H54 (cell line): ENCODE measurements around the gene CLCN4.

Source experiments
- DNase-seq: peaks from one replicate; pipeline ENCODE4 v3.0.0; 2011; ENCODE audit warnings: low spot score, mixed read lengths; ENCODE audit not compliant: insufficient read length
- FAIRE-seq: peaks from 3 replicates; lab custom pipeline; 2011; peaks lifted over from hg19 to GRCh38; lab: Jason Lieb, UNC
- POLR2A ChIP-seq: IDR thresholded peaks from 2 replicates; pipeline ENCODE4 v1.6.1; 2011; ENCODE audit warnings: low read depth, mild to moderate bottlenecking, low read length

CLCN4 gene

GRCh38 chrX:10142041-10142599 lies 14.7 kb upstream of the CLCN4 start:
- DNase-seq (no peak), FAIRE-seq (no peak)

GRCh38 chrX:10143071-10143983 lies 13.4 kb upstream of the CLCN4 start:
- FAIRE-seq (no peak), DNase-seq (no peak)
- TF ChIP-seq POLR2A = no peak

More at GRCh38 chrX:10142041-10142599, 14.7 kb upstream of the CLCN4 start:
- no peak for TF ChIP-seq POLR2A

- no peak for TF ChIP-seq POLR2A
- DNase-seq = no peak
- no peak for FAIRE-seq
Measured at GRCh38 chrX:10146346-10146745, 10.4 kb upstream of the CLCN4 start.

- TF ChIP-seq POLR2A = no peak
- DNase-seq = no peak
- no peak for FAIRE-seq
Measured at GRCh38 chrX:10152086-10152485, 4.7 kb upstream of the CLCN4 start.

GRCh38 chrX:10155137-10155536 lies 1.6 kb upstream of the CLCN4 start:
- TF ChIP-seq POLR2A = no peak
- FAIRE-seq = no peak
- no peak for DNase-seq

GRCh38 chrX:10157032-10157341 lies 212 bp downstream of the CLCN4 start:
- no peak for DNase-seq
- no peak for FAIRE-seq
- TF ChIP-seq POLR2A = no peak

GRCh38 chrX:10157543-10157942 lies 768 bp downstream of the CLCN4 start:
- DNase-seq (no peak), FAIRE-seq (no peak)
- no peak for TF ChIP-seq POLR2A

GRCh38 chrX:10158279-10159144 lies 1.7 kb downstream of the CLCN4 start:
- DNase-seq (no peak), FAIRE-seq (no peak)
- no peak for TF ChIP-seq POLR2A

GRCh38 chrX:10159145-10159468 lies 2.3 kb downstream of the CLCN4 start:
- FAIRE-seq = no peak
- no peak for TF ChIP-seq POLR2A
- no peak for DNase-seq

- no peak for FAIRE-seq
- no peak for TF ChIP-seq POLR2A
- DNase-seq = no peak
Measured at GRCh38 chrX:10160211-10160610, 3.4 kb downstream of the CLCN4 start.

- no peak for FAIRE-seq
- no peak for DNase-seq
- no peak for TF ChIP-seq POLR2A
Measured at GRCh38 chrX:10163031-10163430, 6.3 kb downstream of the CLCN4 start.

GRCh38 chrX:10164879-10165278 lies 8.1 kb downstream of the CLCN4 start:
- FAIRE-seq = no peak
- no peak for TF ChIP-seq POLR2A

GRCh38 chrX:10165580-10166247 lies 8.9 kb downstream of the CLCN4 start:
- TF ChIP-seq POLR2A = no peak
- FAIRE-seq (no peak), DNase-seq (no peak)

More at GRCh38 chrX:10164879-10165278, 8.1 kb downstream of the CLCN4 start:
- DNase-seq = no peak
